ENCODE results near the gene KCNQ1.

KCNQ1 gene

GRCh38 chr11:2398664-2399355 is 46.0 kb upstream of the KCNQ1 start:
- Histone ChIP-seq H3K4me1 (no peaks in the 10 kb centered on the region; the same call in 1 of the 2 replicates), H3K27me3 (no peaks in the 10 kb centered on the region), H3K4me3 (ENCODE audit: low read depth, low read length) (no peak overlapping the region), H3K9me3 (no peaks in the 10 kb centered on the region), H3K36me3 (peaks cover 10% of the 10 kb centered on the region)
- TF ChIP-seq, protein P1, sequence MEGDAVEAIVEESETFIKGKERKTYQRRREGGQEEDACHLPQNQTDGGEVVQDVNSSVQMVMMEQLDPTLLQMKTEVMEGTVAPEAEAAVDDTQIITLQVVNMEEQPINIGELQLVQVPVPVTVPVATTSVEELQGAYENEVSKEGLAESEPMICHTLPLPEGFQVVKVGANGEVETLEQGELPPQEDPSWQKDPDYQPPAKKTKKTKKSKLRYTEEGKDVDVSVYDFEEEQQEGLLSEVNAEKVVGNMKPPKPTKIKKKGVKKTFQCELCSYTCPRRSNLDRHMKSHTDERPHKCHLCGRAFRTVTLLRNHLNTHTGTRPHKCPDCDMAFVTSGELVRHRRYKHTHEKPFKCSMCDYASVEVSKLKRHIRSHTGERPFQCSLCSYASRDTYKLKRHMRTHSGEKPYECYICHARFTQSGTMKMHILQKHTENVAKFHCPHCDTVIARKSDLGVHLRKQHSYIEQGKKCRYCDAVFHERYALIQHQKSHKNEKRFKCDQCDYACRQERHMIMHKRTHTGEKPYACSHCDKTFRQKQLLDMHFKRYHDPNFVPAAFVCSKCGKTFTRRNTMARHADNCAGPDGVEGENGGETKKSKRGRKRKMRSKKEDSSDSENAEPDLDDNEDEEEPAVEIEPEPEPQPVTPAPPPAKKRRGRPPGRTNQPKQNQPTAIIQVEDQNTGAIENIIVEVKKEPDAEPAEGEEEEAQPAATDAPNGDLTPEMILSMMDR (IDR thresholded peaks at IDR 0.05; ENCODE audit: low read depth, low read length), result peak; percentile 50
- peak; percentile 43 for DNase-seq

GRCh38 chr11:2399488-2400068 is 45.2 kb upstream of the KCNQ1 start:
- no peak for DNase-seq
- TF ChIP-seq, protein P1 (IDR thresholded peaks at IDR 0.05; ENCODE audit: low read depth, low read length), result no peak
- H3K4me1 ChIP-seq, result no peaks in the 10 kb centered on the region; the same call in 1 of the 2 replicates
- H3K4me3 ChIP-seq (ENCODE audit: low read depth, low read length), result peak overlapping the region; percentile 67
- H3K27me3 ChIP-seq, result no peaks in the 10 kb centered on the region
- H3K36me3 ChIP-seq, result peaks cover 10% of the 10 kb centered on the region
- H3K9me3 ChIP-seq, result no peaks in the 10 kb centered on the region

DNA sequence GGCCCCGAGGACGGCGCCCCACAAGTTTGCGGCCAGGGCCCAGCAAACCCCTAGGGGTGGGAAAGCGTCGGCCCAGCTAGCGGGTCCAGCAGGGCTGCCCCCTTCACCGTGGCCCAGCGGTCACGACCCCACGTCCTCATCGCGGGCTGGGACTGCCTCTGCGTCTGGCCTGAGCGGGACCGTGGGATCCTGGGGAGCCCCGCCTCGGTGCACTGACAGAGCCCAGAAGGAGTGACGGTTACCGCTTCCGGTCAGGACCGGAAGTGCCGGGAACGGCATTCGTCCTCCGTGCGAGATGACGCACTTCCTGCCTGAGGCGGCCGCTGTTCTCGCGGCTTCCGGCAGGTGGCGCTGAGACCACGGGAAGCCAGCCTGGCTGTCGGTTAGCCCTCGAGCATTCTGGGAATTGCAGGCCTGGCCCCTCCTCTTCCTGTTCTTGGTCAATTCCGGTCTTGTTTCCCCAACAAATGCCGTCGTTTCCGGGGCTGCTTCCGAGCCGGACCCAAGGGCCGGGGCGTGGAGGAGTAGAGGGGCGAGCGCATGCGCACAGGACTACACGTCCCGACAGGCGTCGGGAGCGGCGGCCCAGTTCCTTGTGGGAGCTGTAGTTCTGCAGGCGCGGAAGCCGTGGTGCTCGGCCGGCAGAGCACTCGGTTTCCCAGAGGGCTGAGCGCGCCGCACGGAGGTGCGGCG is 44.6 kb upstream of the KCNQ1 start, which contains the start of gene TSSC4:
TSSC4 (plus strand) TSS at position 682 of the 693 bp plus-strand sequence. CDS start 1,884 bp downstream, outside the sequence.
- peak; percentile 94 for DNase-seq
- peak within 1 kb of the TSS; percentile 88 for H3K4me3 ChIP-seq (ENCODE audit: low read depth, low read length)
- TF ChIP-seq, protein P1 (IDR thresholded peaks at IDR 0.05; ENCODE audit: low read depth, low read length), result peak; percentile 78
- no peaks in the 10 kb centered on the region for H3K9me3 ChIP-seq
- H3K4me1 ChIP-seq, result no peaks in the 10 kb centered on the region; the same call in 1 of the 2 replicates
- no peaks in the 10 kb centered on the region for H3K27me3 ChIP-seq
- peaks cover 10% of the 10 kb centered on the region for H3K36me3 ChIP-seq

DNA sequence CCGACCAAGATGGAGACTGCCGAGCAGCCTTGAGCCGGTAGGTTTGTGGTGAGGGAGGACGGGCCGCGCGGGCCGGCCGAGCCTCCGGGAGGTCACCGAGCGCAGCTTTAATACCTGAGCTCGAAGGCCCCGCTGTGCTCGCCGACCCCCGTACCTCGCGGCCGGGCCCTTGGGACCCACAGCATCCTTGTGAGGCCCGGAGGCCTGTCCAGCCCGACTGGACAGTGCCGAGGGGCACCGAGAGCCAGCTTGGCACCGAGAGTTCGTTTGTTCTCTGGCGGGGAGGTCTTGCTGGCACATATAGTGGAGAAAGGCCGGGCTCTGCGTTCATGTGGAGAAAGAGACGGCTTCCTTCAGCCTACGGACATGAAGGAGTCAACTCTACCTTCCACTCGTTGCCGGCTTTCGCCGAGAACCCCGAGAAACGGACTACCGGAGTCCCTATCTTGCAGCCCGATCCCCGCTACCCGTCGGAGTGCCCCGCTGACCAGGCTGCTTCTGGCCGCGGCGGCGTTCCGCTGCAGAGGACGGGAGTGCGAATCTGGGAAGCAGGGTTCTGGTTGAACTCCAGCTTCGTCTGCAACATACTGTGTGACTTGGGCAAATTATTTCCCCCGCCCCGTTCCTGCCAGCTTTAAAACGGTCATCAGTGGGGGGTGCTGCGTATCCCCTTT is 43.9 kb upstream of the KCNQ1 start:
- no peak for DNase-seq
- no peaks in the 10 kb centered on the region; the same call in 1 of the 2 replicates for H3K4me1 ChIP-seq
- TF ChIP-seq, protein P1 (IDR thresholded peaks at IDR 0.05; ENCODE audit: low read depth, low read length), result no peak
- H3K27me3 ChIP-seq, result no peaks in the 10 kb centered on the region
- peaks cover 10% of the 10 kb centered on the region for H3K36me3 ChIP-seq
- no peaks in the 10 kb centered on the region for H3K9me3 ChIP-seq
- H3K4me3 ChIP-seq (ENCODE audit: low read depth, low read length), result peak overlapping the region; percentile 88

DNA sequence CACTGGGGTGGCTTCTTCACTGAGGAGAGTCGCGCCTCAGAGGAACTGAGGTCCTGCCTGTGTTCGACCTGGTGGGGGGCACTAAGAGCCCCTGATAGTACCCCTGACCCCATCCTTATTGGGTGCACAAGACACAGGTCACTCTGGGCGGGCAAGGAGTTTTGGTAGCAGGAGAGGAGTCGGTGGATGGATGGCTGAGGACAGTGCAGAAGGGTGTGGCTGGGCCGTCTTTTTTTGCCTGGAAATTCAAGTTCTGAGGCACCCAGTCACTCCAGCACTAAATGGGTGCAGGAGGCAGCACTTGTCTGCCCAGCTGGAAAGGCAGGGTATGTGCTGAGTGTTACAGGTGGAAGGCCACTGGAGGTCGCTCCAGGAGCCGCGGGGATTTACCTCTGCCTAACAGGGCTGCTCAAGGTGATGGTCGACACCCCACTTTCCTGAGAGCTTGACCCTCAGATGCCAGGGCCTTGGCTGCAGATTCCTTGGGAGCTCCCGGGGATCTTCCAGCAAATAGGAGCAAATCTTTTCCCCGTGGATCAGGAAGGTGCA is 43.3 kb upstream of the KCNQ1 start:
- peaks cover 10% of the 10 kb centered on the region for H3K36me3 ChIP-seq
- TF ChIP-seq, protein P1 (IDR thresholded peaks at IDR 0.05; ENCODE audit: low read depth, low read length), result peak; percentile 16; the same call in 1 of the 2 replicates
- DNase-seq, result no peak
- peak overlapping the region; percentile 88 for H3K4me3 ChIP-seq (ENCODE audit: low read depth, low read length)
- H3K27me3 ChIP-seq, result no peaks in the 10 kb centered on the region
- H3K9me3 ChIP-seq, result no peaks in the 10 kb centered on the region
- no peaks in the 10 kb centered on the region; the same call in 1 of the 2 replicates for H3K4me1 ChIP-seq

All from BE2C (cell line).